ENCODE data around the gene CCDC179. TPM values are rescaled to one million over a fixed set of nuclear protein-coding genes. Genes with fewer than 3 reads are reported as not detected.

The CCDC179 gene
- total RNA-seq, 4 donors from 2014 or later, result not detected

DNA sequence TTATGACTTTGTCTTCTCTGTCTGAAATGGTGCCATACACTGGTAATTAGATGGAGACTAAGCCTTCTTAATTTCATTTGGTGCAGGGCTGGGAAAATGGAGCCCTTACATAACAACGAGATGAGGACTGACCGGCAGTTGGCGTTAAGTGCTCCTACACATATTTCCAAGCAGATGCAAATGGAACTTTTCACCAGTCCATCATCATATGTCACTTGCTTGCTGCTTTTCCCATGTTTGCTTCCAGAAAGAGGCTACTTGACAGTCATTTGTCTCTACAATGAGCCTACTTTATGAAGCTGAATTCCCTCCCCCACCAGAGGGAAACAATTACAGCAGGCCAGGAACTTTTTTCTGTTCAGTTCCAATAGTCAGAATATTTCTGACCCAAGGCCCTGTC, 63.2 kb downstream of the CCDC179 start:
- TF ChIP-seq CTCF (IDR thresholded peaks at IDR 0.05), result no peak
- ATAC-seq (ENCODE audit: low FRiP score) (no peak), DNase-seq (ENCODE audit: low spot score) (no peak)

Other genes starting within 250 kb of the CCDC179 start
- 1 to 10 TPM; 2.7 to 7.4 (median 4.4) TPM for gene FANCF, start 234.7 kb downstream of the CCDC179 start, total RNA-seq
- 1 to 10 TPM in 2 of 4 donors, under 1 TPM in 2; 0.63 to 4.9 (median 2.5) TPM for gene GAS2, start 193.9 kb downstream of the CCDC179 start, total RNA-seq
- gene SVIP, start 30.7 kb downstream of the CCDC179 start, total RNA-seq, result 10 to 100 TPM in 1 of 4 donors, 1 to 10 TPM in 3; 4.2 to 14.7 (median 5.3) TPM

Measured in omental fat pad (tissue), 4 donors.